HepG2 (cell line): ENCODE results near the gene DHX16. TPM values are rescaled to one million over a fixed set of nuclear protein-coding genes. Genes with fewer than 3 reads are reported as not detected.

ENCODE experiments used
- ARNT ChIP-seq: fragments of 450-650 bp; IDR thresholded peaks from 2 replicates; pipeline ENCODE4 v1.6.1; 2017
- DMAP1 ChIP-seq: IDR thresholded peaks from 2 replicates; pipeline ENCODE4 v1.6.1; 2016
- ELF4 ChIP-seq: sonication (generic); formaldehyde crosslinking; IDR thresholded peaks from 2 replicates; pipeline ENCODE4 v1.5.0; 2020; ENCODE audit warnings: missing genetic modification reagents, mild to moderate bottlenecking, moderate library complexity, borderline replicate concordance
- HOXD1 ChIP-seq: sonication (generic); formaldehyde crosslinking; IDR thresholded peaks from 2 replicates; pipeline ENCODE4 v1.5.0; 2020; ENCODE audit warnings: missing genetic modification reagents
- IRF2 ChIP-seq: IDR thresholded peaks from 2 replicates; pipeline ENCODE4 v1.6.1; 2018; ENCODE audit warnings: missing genetic modification reagents, missing compliant biosample characterization
- MED1 ChIP-seq: sonication (generic); formaldehyde crosslinking; IDR thresholded peaks from 2 replicates; pipeline ENCODE4 v1.4.0; 2020; ENCODE audit warnings: missing genetic modification reagents
- SAP130 ChIP-seq: IDR thresholded peaks from 2 replicates; pipeline ENCODE4 v1.6.1; 2016; ENCODE audit warnings: low read depth
- SP140L ChIP-seq: sonication (generic); formaldehyde crosslinking; IDR thresholded peaks from 2 replicates; pipeline ENCODE4 v1.4.0; 2020; ENCODE audit warnings: missing genetic modification reagents, borderline replicate concordance
- SP5 ChIP-seq: IDR thresholded peaks from 2 replicates; pipeline ENCODE4 v1.6.1; 2016; ENCODE audit warnings: low read depth, borderline replicate concordance
- SUZ12 ChIP-seq: fragments of 150-350 bp; IDR thresholded peaks from 2 replicates; pipeline ENCODE4 v1.6.1; 2014; ENCODE audit warnings: low read depth, low read length
- ZNF296 ChIP-seq: sonication (generic); formaldehyde crosslinking; conservative IDR thresholded peaks from 2 replicates; pipeline ENCODE4 v1.5.0; 2020; ENCODE audit warnings: mild to moderate bottlenecking, missing genetic modification reagents
- polyA plus RNA-seq, 8 experiments: library from polyadenylated mRNA; depleted of rRNA in 3 of 8; stranded (reverse) in 7 of 8; unstranded in 1 of 8; fragments of >200 nt; fragmentation: Illumina TruSeq in 4 of 8; extraction: Trizol in 4 of 8; gene quantifications; 2 replicates each; pipeline versions ENCODE4 v1.2.1 to v1.2.3, GENCODE V29; 2011 to 2016; ENCODE audit warnings: low read depth in 4 of 8, missing spikeins in 1 of 8, mixed read lengths in 1 of 8; ENCODE audit not compliant: insufficient read depth in 1 of 8
- total RNA-seq, 5 experiments: library from RNA; depleted of rRNA; stranded (reverse); fragments of >200 nt; fragmentation: Illumina TruSeq; extraction: Trizol; gene quantifications; 2 replicates each; pipeline ENCODE4 v1.2.3, GENCODE V29; 2016; ENCODE audit warnings: low read depth in 1 of 5
- TF ChIP-seq, protein P1 (sequence below): sonication (generic); formaldehyde crosslinking; IDR thresholded peaks from 2 replicates; pipeline ENCODE4 v1.5.0; 2020; ENCODE audit warnings: mild to moderate bottlenecking, missing genetic modification reagents
- TF ChIP-seq, protein P2 (sequence below): sonication (generic); formaldehyde crosslinking; conservative IDR thresholded peaks from 2 replicates; pipeline ENCODE4 v1.8.0; 2022; ENCODE audit warnings: low read depth, missing genetic modification reagents
- TF ChIP-seq, protein P3 (sequence below): sonication (generic); formaldehyde crosslinking; IDR thresholded peaks from 2 replicates; pipeline ENCODE4 v1.5.1; 2020; ENCODE audit warnings: mild to moderate bottlenecking, missing genetic modification reagents, moderate library complexity
- TF ChIP-seq, protein P4 (sequence below): sonication (generic); formaldehyde crosslinking; IDR thresholded peaks from 2 replicates; pipeline ENCODE4 v1.8.1; 2023; ENCODE audit warnings: mild to moderate bottlenecking, inconsistent platforms, moderate library complexity, missing genetic modification reagents, borderline replicate concordance
- TF ChIP-seq, protein P5 (sequence below): sonication (generic); formaldehyde crosslinking; IDR thresholded peaks from 2 replicates; pipeline ENCODE4 v1.8.0; 2022; ENCODE audit warnings: missing genetic modification reagents, mild to moderate bottlenecking, moderate library complexity, borderline replicate concordance
- TF ChIP-seq, protein P6 (sequence below): sonication (generic); formaldehyde crosslinking; IDR thresholded peaks from 2 replicates; pipeline ENCODE4 v1.5.1; 2020; ENCODE audit warnings: missing genetic modification reagents, mild to moderate bottlenecking, borderline replicate concordance

Gene DHX16
- total and polyA plus RNA-seq, 2 of the 13 experiments (the other 11 are each of a cell fraction or from before 2014, with no cell fraction given): 57.0 to 58.5 TPM

DNA sequence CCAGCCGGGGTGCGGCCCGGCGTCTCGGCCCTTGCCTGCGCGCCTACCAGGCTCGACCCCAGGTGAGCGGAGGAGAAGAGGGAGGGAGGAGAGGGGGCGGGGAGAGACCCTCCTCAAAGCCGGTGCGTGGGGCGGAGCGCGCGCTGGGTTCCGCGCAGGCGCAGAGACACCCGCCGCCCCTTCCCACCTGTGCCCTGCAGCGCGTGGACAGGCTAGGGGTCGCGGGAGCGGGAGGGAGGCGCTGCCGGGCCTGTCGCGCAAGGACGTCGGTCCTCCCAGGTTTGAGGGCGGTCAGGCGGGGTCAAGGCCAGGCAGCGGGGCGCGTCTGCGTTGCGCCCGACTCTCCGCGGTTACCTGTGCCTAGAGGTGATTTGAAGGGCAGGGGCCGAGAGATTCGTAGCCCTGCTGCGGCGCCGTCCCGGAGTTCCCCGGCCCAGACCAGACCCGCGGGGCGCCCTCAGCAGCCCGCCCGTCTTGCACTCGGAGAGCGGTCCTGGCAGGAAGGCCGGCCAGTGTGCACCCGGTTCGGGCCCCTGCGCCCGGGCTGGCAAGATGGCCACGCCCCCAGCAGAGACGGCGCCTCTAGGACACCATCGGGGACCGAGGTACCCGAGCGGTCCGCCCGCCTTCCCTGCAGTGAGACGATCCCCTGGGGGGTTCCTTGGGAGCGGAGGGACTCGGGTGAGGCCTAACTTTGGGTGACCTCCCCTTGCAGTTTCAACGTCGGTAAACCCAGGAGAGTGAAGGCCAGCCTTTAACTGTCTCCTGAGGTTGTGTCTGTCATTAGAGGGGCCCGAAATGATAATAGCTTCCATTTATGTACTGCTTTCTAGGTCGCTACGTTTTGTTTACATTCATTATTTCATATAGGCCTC is 25.3 kb downstream of the DHX16 start (continued):
- TF ChIP-seq IRF2 (peak; percentile 93), ELF4 (CRISPR knock-in tag) (no peak), MED1 (peak; percentile 90), ZNF296 (CRISPR knock-in tag) (peak; percentile 86; the same call in 1 of the 2 replicates), SUZ12 (no peak), SP5 (CRISPR knock-in tag) (peak; percentile 56; the same call in 1 of the 2 replicates), SP140L (CRISPR knock-in tag) (peak; percentile 72; the same call in 1 of the 2 replicates), SAP130 (peak; percentile 96), ARNT (no peak), DMAP1 (CRISPR knock-in tag) (peak; percentile 97), HOXD1 (CRISPR knock-in tag) (peak; percentile 86)
- TF ChIP-seq, protein P1, sequence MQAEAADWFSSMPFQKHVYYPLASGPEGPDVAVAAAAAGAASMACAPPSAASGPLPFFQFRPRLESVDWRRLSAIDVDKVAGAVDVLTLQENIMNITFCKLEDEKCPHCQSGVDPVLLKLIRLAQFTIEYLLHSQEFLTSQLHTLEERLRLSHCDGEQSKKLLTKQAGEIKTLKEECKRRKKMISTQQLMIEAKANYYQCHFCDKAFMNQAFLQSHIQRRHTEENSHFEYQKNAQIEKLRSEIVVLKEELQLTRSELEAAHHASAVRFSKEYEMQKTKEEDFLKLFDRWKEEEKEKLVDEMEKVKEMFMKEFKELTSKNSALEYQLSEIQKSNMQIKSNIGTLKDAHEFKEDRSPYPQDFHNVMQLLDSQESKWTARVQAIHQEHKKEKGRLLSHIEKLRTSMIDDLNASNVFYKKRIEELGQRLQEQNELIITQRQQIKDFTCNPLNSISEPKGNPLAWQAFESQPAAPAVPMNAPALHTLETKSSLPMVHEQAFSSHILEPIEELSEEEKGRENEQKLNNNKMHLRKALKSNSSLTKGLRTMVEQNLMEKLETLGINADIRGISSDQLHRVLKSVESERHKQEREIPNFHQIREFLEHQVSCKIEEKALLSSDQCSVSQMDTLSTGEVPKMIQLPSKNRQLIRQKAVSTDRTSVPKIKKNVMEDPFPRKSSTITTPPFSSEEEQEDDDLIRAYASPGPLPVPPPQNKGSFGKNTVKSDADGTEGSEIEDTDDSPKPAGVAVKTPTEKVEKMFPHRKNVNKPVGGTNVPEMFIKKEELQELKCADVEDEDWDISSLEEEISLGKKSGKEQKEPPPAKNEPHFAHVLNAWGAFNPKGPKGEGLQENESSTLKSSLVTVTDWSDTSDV (CRISPR knock-in tag): peak; percentile 91; the same call in 1 of the 2 replicates
- TF ChIP-seq, protein P2, sequence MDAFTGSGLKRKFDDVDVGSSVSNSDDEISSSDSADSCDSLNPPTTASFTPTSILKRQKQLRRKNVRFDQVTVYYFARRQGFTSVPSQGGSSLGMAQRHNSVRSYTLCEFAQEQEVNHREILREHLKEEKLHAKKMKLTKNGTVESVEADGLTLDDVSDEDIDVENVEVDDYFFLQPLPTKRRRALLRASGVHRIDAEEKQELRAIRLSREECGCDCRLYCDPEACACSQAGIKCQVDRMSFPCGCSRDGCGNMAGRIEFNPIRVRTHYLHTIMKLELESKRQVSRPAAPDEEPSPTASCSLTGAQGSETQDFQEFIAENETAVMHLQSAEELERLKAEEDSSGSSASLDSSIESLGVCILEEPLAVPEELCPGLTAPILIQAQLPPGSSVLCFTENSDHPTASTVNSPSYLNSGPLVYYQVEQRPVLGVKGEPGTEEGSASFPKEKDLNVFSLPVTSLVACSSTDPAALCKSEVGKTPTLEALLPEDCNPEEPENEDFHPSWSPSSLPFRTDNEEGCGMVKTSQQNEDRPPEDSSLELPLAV (CRISPR knock-in tag): no peak
- TF ChIP-seq, protein P3, sequence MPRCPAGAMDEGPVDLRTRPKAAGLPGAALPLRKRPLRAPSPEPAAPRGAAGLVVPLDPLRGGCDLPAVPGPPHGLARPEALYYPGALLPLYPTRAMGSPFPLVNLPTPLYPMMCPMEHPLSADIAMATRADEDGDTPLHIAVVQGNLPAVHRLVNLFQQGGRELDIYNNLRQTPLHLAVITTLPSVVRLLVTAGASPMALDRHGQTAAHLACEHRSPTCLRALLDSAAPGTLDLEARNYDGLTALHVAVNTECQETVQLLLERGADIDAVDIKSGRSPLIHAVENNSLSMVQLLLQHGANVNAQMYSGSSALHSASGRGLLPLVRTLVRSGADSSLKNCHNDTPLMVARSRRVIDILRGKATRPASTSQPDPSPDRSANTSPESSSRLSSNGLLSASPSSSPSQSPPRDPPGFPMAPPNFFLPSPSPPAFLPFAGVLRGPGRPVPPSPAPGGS (CRISPR knock-in tag): peak; percentile 99
- TF ChIP-seq, protein P4, sequence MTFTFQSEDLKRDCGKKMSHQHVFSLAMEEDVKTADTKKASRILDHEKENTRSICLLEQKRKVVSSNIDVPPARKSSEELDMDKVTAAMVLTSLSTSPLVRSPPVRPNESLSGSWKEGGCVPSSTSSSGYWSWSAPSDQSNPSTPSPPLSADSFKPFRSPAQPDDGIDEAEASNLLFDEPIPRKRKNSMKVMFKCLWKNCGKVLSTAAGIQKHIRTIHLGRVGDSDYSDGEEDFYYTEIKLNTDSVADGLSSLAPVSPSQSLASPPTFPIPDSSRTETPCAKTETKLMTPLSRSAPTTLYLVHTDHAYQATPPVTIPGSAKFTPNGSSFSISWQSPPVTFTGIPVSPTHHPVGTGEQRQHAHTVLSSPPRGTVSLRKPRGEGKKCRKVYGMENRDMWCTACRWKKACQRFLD: peak; percentile 91; the same call in 1 of the 2 replicates
- TF ChIP-seq, protein P5, sequence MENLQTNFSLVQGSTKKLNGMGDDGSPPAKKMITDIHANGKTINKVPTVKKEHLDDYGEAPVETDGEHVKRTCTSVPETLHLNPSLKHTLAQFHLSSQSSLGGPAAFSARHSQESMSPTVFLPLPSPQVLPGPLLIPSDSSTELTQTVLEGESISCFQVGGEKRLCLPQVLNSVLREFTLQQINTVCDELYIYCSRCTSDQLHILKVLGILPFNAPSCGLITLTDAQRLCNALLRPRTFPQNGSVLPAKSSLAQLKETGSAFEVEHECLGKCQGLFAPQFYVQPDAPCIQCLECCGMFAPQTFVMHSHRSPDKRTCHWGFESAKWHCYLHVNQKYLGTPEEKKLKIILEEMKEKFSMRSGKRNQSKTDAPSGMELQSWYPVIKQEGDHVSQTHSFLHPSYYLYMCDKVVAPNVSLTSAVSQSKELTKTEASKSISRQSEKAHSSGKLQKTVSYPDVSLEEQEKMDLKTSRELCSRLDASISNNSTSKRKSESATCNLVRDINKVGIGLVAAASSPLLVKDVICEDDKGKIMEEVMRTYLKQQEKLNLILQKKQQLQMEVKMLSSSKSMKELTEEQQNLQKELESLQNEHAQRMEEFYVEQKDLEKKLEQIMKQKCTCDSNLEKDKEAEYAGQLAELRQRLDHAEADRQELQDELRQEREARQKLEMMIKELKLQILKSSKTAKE (CRISPR knock-in tag): peak; percentile 93
- TF ChIP-seq, protein P6, sequence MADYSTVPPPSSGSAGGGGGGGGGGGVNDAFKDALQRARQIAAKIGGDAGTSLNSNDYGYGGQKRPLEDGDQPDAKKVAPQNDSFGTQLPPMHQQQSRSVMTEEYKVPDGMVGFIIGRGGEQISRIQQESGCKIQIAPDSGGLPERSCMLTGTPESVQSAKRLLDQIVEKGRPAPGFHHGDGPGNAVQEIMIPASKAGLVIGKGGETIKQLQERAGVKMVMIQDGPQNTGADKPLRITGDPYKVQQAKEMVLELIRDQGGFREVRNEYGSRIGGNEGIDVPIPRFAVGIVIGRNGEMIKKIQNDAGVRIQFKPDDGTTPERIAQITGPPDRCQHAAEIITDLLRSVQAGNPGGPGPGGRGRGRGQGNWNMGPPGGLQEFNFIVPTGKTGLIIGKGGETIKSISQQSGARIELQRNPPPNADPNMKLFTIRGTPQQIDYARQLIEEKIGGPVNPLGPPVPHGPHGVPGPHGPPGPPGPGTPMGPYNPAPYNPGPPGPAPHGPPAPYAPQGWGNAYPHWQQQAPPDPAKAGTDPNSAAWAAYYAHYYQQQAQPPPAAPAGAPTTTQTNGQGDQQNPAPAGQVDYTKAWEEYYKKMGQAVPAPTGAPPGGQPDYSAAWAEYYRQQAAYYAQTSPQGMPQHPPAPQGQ: peak; percentile 96; the same call in 1 of the 2 replicates
